GM04503 (cell line): Measurements from ENCODE around the gene P2RX3.
"Not testable (repeated sequence)": the region's sequence is repeated elsewhere in the genome, so short reads cannot be mapped to it uniquely, and the experiment has no call there.

Experiments
- DNase-seq: peaks from one replicate; pipeline ENCODE4 v3.0.0-alpha.2; 2012; ENCODE audit warnings: low read depth

Gene P2RX3

DNA sequence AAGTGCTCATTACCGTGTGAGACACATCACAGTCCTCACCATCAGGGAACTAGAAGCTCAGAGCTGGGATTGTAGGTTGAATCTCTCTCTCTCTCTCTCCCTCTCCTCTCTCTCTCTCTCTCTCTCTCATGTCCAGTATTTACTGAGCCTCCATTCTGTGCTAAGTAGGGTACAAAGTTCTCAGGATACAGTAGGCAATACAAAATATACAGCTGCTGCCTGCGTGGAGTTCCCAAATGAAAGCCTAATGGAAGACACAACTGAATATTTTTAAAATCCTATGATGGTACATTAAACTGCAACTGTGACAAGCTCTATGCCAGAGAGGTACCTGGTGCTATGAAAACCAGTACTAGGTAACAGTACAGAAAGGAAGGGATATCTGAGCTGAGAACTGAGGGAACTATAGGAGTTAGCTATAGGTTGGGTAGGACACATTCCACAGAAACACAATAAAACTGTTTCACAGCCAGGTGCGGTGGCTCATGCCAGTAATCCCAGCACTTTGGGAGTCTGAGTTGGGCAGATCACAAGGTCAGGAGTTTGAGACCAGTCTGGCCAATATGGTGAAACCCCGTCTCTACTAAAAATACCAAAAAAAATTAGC, 61.9 kb downstream of the P2RX3 start:
- no peak for DNase-seq

DNA sequence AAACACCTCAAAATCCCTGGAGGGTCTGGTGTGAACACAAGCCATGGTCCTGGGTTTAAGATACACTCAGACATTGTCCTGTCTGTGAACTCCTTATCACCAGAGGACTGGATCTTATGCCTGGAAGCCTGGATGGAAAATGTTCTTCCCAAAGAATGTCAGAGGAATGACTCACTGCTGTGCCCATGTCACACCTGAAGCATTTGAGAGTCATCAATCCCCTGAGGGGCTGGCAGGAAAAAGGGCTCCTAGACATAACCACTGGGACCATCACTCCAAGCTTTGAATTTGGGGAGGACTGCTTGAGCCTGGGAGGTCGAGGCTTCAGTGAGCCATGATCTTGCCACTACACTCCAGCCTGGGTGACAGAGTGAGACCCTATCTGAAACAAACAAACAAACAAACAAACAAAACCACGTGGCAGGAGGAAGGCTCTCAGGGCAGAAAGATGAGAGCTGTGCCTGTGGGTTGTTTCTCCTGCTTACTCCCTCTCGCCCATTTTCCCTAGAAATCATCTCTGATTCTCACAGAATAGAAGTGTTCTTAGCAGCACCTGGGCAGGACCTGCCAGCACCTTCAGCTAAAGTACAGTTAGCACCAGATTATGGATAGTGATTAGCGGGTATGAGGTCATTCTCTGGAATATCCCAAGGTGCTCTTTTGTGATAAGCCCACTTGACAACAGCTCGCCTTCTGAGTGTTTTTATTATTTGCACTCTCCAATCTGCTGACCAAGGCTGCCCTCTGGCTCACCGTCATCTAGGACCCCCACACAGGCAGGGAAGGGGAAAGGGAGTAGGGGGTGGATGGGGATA, 64.2 kb downstream of the P2RX3 start:
- no peak for DNase-seq

- DNase-seq, result not testable (repeated sequence)
Measured at GRCh38 chr11:57403003-57403801, 65.0 kb downstream of the P2RX3 start.

DNA sequence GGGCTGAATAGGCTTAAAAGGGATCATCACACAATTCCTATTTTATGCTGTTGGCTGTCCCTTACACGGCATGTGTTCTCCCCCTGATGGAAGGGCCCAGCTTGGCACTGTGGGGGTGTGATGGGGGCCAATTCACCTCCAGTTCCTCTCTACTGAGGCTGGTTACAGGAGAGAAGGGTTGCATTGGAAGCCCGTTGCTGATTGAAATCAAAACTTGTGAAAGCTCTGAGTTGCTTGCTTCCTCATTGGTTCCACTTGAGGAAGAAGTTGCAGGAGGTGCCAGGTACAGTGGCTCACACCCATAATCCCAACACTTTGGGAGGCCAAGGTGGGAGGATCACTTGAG, 65.6 kb downstream of the P2RX3 start:
- no peak for DNase-seq

GRCh38 chr11:57405271-57405860, 67.2 kb downstream of the P2RX3 start:
- no peak for DNase-seq

- DNase-seq, result no peak
Measured at GRCh38 chr11:57406337-57406904, 68.3 kb downstream of the P2RX3 start.

- no peak for DNase-seq
Measured at GRCh38 chr11:57407010-57407920, 69.1 kb downstream of the P2RX3 start.

- no peak for DNase-seq
Measured at GRCh38 chr11:57407941-57408475, 69.9 kb downstream of the P2RX3 start.

DNA sequence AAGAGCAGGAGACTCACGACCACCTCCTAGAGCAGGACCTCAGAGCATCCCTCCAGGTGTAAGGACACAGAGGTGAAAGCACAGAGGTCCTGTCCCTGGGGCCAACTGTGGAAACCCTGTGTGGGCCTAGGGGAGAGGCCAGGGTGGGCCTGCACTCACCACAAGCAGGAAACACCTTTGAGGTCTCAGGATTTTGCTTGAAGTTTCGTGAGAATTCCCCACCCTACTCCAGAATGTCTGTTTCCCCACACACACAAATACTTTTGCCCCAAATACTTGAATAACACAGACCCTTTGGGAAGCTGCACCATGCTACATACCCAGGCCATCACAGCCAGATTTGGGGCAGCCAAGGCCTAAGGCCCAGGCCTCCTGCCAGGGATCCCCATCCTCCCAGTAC, 70.6 kb downstream of the P2RX3 start:
- DNase-seq, result no peak

GRCh38 chr11:57409321-57410100, 71.4 kb downstream of the P2RX3 start:
- no peak for DNase-seq

GRCh38 chr11:57410287-57410686, 72.1 kb downstream of the P2RX3 start:
- DNase-seq, result no peak

DNA sequence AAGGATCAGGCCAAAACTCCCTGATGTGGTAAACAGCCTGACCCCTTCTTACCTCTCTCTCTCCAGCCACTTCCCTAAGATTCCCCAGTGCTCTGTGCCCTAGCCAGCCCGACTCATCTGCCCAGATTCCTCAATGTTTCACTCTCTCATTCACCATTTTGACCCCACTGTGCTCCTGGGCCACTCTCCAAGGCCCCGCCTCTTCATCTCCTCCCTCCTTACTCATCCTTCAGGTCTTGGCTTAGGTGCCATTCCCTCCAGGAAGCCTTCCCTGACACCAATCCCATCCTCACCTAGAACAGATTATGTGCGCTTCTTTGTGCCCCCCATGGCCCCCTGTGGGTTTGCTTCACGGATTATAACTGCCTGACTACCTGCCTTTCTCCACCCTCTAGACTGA, 75.5 kb downstream of the P2RX3 start:
- no peak for DNase-seq

- DNase-seq, result no peak
Measured at GRCh38 chr11:57414612-57415212, 76.6 kb downstream of the P2RX3 start.

DNA sequence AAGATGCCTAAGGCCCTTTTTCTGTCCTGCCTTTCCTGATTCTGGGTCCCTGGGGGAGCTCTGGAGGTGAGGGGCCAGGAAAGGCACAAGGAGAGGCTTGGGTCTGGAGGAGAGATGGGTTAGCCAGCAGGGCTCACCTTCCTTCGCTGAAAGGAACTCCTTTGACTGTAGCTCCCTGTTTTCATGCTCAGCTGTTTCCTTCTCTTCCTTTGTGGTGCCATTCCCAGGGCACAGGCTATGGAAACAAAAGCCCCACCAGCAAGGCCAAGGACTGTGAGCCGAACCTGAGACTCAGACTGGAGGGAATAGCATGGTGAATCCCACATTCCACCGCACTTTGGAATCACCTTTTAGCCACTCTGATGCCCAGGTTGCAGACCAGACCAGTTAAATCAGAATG, 78.3 kb downstream of the P2RX3 start:
- DNase-seq, result no peak

- peak; percentile 48 for DNase-seq
Measured at GRCh38 chr11:57417056-57417455, 78.9 kb downstream of the P2RX3 start.

DNA sequence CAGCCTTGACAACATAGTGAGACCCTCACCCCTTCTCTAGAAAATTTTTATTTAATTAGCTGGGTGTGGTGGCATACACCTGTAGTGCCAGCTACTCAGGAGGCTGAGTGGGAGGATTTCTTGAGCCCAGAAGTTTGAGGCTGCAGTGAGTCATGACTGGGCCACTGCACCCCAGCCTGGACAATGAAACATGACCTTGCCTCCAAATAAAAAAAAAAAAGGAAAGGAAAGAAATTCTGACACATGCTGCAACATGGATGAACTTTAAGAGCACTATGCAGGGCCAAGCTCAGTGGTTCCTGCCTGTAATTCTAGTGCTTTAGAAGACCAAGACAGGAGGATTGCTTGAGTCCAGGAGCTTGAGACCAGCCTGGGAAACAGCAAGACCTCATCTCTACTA, 80.0 kb downstream of the P2RX3 start:
- no peak for DNase-seq

- no peak for DNase-seq
Measured at GRCh38 chr11:57419146-57419545, 81.0 kb downstream of the P2RX3 start.

DNA sequence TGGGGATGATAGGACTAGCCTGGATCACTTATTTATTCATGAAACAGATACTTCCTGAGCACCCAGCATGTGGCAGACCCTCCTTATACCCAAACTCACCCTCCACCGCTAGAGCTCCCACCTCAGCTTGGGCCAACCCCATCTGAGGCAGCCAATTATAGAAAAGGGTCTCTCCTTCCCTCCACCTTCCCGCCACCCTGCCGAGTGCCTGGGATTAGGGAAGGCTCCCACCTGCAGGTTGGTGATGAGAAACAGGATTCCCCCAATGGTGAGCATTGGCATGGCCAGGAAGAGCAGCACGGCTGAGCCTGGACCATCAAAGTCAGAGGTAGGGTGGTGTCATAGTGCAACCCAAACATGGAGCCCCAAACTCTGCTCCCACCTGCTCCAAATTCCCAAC, 82.9 kb downstream of the P2RX3 start:
- no peak for DNase-seq

DNA sequence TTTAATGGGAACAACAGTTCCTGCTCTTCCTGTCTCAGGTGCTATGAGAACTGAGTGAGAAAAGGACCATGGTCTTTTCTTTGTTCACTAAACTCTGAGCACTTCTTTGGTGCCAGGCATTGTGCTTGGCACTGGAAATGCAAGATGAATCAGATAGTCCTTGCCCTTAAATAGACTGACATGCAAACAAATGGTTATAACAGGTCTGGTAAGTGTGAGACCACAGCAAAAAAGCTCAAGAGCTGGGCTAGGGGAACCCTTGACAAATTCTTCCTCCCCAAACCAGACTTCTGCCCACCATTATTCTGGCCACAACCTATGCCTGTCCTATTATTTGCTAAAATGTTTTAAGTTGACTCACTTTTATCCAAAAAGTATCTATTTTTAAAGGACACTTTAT, 83.7 kb downstream of the P2RX3 start:
- no peak for DNase-seq
